Esophagus (tissue), 2 donors: Measurements from ENCODE around the gene FDXACB1. TPM values are rescaled to one million over a fixed set of nuclear protein-coding genes. Genes with fewer than 3 reads are reported as not detected.

Source experiments
- H3K27ac ChIP-seq, 2 donors: one replicate each; pipeline ENCODE4 v1.5.1; 2013; ENCODE audit warnings: low read depth in 2 of 2, mild to moderate bottlenecking in 2 of 2, inconsistent platforms in 1 of 2, low read length in 1 of 2, moderate library complexity in 1 of 2
- H3K27me3 ChIP-seq, 2 donors: one replicate each; pipeline ENCODE4 v1.6.1; 2013; ENCODE audit warnings: low read length in 2 of 2, control low read depth in 1 of 2, mild to moderate bottlenecking in 1 of 2; ENCODE audit not compliant: insufficient read depth in 2 of 2, control insufficient read depth in 1 of 2
- H3K36me3 ChIP-seq, 2 donors: one replicate each; pipeline ENCODE4 v1.6.1; 2013; ENCODE audit warnings: low read length in 1 of 2; ENCODE audit not compliant: control insufficient read depth in 2 of 2, insufficient read depth in 2 of 2
- H3K4me1 ChIP-seq, 2 donors: one replicate each; pipeline ENCODE4 v1.6.1; 2013; ENCODE audit warnings: low read length in 1 of 2; ENCODE audit not compliant: control insufficient read depth in 2 of 2, insufficient read depth in 2 of 2
- H3K4me3 ChIP-seq, 2 donors: one replicate each; pipeline ENCODE4 v1.5.1; 2013; ENCODE audit warnings: low read length in 2 of 2, mild to moderate bottlenecking in 2 of 2, low read depth in 1 of 2, moderate library complexity in 1 of 2
- H3K9me3 ChIP-seq, 2 donors: one replicate each; pipeline ENCODE4 v1.6.1; 2013; ENCODE audit warnings: mild to moderate bottlenecking in 2 of 2, low read depth in 1 of 2, low read length in 1 of 2, moderate library complexity in 1 of 2; ENCODE audit not compliant: control insufficient read depth in 2 of 2, insufficient read depth in 1 of 2
- WGBS, 2 donors: extraction: QIAGEN DNeasy Blood & Tissue Kit; methylation state at CpG; one replicate each; pipeline ENCODE4 v1.1.7; 2013; 5-methylcytosine and 5-hydroxymethylcytosine counted together
- polyA plus RNA-seq, 2 donors: library from polyadenylated mRNA; stranded (reverse); fragments of 200-250 nt; gene quantifications; one replicate each; pipeline ENCODE4 v1.2.3, GENCODE V29; 2013
- donor health status: healthy with polysubstance abuse.
- donor health status: Bipolar disorder and iron deficiency.

FDXACB1 gene
- polyA plus RNA-seq, 2 donors = 1.1 to 1.3 TPM

DNA sequence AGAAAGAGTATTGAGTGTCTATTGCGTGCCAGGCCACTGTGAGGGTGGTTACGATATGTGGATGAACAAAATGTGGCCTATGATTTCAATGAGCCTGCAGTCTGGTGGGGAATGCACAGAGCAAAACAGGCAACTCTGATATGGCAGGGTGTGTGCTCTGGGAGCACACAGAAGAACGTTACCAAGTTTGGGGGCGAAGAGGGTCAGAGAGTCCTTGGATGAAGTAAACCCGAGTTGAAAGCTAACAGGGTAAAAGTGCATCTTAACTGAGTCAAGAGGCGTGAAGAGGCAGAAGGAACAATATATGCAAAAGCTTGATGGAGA, 634 bp upstream of the FDXACB1 start:
- H3K27me3 ChIP-seq = no peaks in the 10 kb centered on the region
- WGBS, 2 donors = 26 to 37% methylated on average over 6 of the region's 6 CpGs
- peaks cover 0 to 2% of the 10 kb centered on the region in 2 donors for H3K4me1 ChIP-seq
- H3K27ac ChIP-seq = peak overlapping the region; percentile 97 to 100
- no peaks in the 10 kb centered on the region for H3K9me3 ChIP-seq
- no peaks in the 10 kb centered on the region for H3K36me3 ChIP-seq
- H3K4me3 ChIP-seq = peak overlapping the region; percentile 65

DNA sequence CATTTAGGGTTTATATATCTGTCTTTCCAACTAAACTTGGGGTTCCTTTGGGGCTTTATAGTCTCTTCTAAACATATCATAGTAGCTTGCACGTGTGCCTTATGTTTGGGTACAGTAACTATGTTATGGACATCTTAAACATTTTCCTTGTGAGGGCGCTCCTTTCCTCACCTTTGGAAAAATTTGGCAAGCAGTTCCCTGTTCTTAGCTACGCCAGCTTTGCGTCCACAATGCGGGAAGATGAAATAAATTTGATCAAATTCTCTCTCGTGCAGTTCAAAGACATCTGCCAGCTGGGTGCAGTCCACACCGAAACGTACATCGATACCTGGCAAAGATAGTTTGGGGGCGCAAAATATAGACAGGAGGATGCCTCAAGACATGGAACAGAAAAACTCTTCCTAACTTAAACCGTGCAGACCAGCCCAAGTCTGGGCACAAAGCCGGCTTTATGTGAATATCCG, 548 bp downstream of the FDXACB1 start:
- H3K4me3 ChIP-seq = peak overlapping the region; percentile 65
- peak overlapping the region; percentile 97 to 100 for H3K27ac ChIP-seq
- H3K27me3 ChIP-seq = no peaks in the 10 kb centered on the region
- no peaks in the 10 kb centered on the region for H3K36me3 ChIP-seq
- H3K4me1 ChIP-seq = peaks cover 0 to 2% of the 10 kb centered on the region in 2 donors
- 0% methylated on average over 13 of the region's 13 CpGs for WGBS, 2 donors
- no peaks in the 10 kb centered on the region for H3K9me3 ChIP-seq

DNA sequence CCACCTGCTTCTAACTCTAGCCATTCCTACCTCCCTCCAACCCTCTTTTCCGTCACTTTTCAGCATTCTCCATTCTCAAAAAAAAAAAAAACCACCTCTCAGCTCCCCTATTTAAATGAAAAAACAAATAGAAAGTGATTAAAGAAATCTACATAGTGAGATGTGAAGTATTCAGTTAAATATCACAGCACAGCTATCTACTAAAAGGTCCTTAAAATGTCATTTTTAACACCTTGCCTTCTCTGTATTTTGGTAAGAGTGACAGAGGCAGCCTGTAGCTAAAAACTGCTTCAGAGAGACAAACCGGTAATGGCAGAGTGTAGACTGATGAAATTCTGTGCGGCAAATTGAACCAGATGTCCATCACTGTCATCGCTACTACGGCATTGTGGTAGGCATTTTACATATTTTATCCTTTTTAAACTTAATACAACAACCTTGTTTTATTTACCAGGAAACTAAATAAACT, 7.2 kb downstream of the FDXACB1 start:
- Histone ChIP-seq H3K4me3 (peak overlapping the region; percentile 87 to 99), H3K36me3 (peaks cover 0 to 2% of the 10 kb centered on the region in 2 donors), H3K9me3 (no peaks in the 10 kb centered on the region), H3K27ac (peak overlapping the region; percentile 88 to 89), H3K27me3 (no peaks in the 10 kb centered on the region), H3K4me1 (no peaks in the 10 kb centered on the region)
- 57 to 60% methylated on average over 5 of the region's 5 CpGs for WGBS, 2 donors

DNA sequence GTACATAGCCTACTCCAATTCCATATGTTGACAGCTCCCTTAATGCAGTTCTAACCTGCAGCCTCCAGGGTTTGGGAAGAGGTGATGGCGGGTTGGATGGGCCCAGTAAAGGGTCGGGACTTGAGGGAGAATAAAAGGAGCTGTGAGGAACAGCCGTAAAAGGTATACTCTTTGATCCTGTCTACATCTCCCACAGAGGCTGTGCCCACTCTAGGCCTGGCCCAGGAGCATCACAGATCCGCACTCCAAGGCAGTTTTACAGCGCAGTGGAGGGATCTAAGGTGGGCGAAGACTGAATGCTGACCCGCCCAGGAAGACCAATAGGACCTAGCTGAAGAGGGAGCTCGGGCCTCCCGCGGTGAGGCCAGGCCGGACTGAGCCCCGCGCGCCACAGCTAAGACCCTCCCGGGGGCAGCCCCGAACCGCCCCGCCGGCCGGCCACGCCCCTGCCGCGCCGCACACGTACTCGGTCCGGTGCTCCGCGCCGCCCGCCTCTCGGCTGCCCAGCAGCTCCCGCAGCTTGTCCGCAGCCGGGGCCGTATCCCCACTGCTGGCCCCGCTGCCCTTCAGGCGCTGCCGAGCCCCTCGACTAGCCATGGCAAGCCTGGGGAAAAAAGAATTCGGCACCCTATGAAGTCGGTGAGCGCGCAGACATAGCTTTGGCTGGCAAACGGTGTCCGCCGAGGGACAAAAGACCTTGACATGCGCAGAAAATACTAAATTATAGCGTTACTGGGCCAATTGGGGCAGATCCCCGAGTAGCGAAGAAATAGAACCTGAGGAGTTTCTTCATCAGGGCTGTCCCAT, 7.9 kb downstream of the FDXACB1 start, which contains the start of gene ALG9:
ALG9 (minus strand) TSS at position 696 of the 807 bp plus-strand sequence; CDS start at position 597, 99 bp downstream.
- 0% methylated on average over 41 to 51 of the region's 51 CpGs for WGBS, 2 donors
- Histone ChIP-seq H3K4me1 (no peaks in the 10 kb centered on the region), H3K9me3 (no peaks in the 10 kb centered on the region), H3K27me3 (no peaks in the 10 kb centered on the region), H3K36me3 (peaks cover 0 to 2% of the 10 kb centered on the region in 2 donors), H3K27ac (peak within 1 kb of the TSS; percentile 88 to 89), H3K4me3 (peak within 1 kb of the TSS; percentile 87 to 99)

DNA sequence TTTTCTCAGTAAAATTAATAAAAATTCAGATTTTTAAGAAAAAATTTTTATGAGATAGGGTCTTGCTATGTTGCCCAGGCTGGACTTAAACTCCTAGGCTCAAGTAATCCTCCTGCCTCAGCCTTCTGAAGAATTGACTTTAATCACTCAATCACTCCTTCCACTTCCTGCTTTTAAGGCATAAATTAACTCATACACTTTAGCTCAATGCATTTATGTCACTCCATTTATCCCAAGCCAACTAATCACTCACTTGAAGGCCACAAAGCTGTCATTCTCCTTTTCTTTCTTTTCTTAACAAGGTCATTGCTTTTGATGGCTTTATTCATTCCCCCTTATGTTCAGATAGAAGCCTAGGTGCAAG, 8.5 kb downstream of the FDXACB1 start:
- H3K9me3 ChIP-seq = no peaks in the 10 kb centered on the region
- peaks cover 0 to 2% of the 10 kb centered on the region in 2 donors for H3K36me3 ChIP-seq
- peak overlapping the region; percentile 88 to 89 for H3K27ac ChIP-seq
- H3K4me1 ChIP-seq = no peaks in the 10 kb centered on the region
- H3K27me3 ChIP-seq = no peaks in the 10 kb centered on the region
- peak overlapping the region; percentile 87 to 99 for H3K4me3 ChIP-seq

DNA sequence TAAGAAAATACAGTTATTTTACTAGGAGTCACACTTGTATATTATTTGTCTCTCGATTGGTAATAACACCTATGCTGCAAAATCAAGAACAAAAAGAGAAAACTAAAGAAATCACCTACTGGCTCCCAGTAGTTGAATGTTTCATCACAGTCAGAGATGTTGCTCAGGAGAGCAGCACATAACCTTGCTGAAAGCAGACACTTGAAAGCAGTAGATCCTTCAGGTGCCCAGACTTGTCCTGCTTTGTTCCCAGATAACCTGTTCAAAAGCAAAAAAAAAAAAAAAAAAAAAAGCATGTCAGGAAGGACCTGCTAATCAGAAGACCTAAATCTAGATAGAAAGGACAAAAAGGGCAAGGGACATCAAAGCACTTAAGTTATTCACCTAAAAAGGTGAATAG, 8.9 kb downstream of the FDXACB1 start:
- 45 to 69% methylated on average over 1 of the region's 1 CpG for WGBS, 2 donors
- Histone ChIP-seq H3K4me1 (no peaks in the 10 kb centered on the region), H3K9me3 (no peaks in the 10 kb centered on the region), H3K27me3 (no peaks in the 10 kb centered on the region), H3K36me3 (peaks cover 0 to 2% of the 10 kb centered on the region in 2 donors), H3K4me3 (no peak overlapping the region), H3K27ac (no peak overlapping the region)

DNA sequence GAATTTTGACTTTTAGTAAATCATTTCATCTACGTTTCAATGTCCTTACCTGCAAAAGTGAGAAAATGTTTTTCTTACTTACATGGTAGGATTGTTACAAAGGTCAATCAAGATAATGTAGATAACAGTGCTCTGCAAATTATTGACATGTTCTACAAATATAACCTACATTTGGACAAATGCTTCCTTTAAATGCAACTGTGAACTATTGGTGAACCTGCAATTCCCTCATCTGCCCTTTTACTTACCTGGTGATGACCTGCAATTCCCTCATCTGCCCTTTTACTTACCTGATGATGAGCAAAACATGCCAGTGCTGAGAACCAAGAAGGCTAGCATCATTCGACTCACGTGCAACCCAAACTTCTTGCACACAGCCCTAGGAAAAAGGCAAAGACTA, 18.7 kb downstream of the FDXACB1 start:
- WGBS, 2 donors = 90 to 94% methylated on average over 3 of the region's 3 CpGs
- Histone ChIP-seq H3K27me3 (no peaks in the 10 kb centered on the region), H3K9me3 (no peaks in the 10 kb centered on the region), H3K36me3 (peaks cover 4 to 8% of the 10 kb centered on the region in 2 donors), H3K4me3 (no peak overlapping the region), H3K27ac (no peak overlapping the region), H3K4me1 (no peaks in the 10 kb centered on the region)

DNA sequence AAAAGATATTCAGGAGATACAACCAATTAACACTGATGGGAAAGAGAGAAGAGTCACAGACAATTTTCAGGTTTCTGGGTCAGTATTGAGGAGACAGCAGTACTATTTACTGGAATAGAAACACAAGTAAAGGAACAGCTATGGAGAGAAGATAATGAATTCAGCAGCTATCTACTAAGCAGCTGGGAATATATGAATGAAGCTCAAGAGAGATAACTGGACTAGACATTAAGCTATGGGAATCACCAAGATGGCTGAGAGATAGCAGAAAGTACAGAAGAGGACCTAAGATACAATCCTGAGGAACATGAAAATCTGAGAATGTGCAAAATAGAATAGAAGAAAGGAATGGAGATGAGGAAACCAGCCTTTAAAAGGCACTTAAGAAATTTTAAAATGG, 23.5 kb downstream of the FDXACB1 start:
- H3K4me3 ChIP-seq = no peak overlapping the region
- H3K9me3 ChIP-seq = no peaks in the 10 kb centered on the region
- peaks cover 4 to 6% of the 10 kb centered on the region in 2 donors for H3K36me3 ChIP-seq
- no peaks in the 10 kb centered on the region for H3K27me3 ChIP-seq
- no peak overlapping the region for H3K27ac ChIP-seq
- H3K4me1 ChIP-seq = no peaks in the 10 kb centered on the region

DNA sequence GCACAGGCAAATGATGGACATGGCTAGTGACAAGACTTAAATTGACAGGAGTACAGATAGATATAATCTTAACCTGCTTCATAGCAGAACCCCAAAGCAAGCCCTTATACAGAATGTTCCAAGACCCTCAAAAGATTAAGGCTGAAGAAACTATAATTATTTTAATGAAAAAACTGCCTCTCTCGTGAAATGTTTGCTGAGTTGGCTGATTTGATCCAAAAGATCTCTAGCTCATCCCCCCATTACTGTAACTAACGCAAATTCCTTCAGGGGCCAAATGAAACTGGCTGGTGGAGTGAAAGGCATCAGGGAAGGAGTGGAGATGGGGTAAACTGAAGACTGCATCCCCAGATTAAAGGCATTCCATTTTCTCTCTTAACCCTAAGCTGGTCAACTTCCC, 26.9 kb downstream of the FDXACB1 start:
- Histone ChIP-seq H3K4me1 (no peaks in the 10 kb centered on the region), H3K4me3 (no peak overlapping the region), H3K27me3 (no peaks in the 10 kb centered on the region), H3K27ac (no peak overlapping the region), H3K9me3 (no peaks in the 10 kb centered on the region), H3K36me3 (peaks cover 0 to 3% of the 10 kb centered on the region in 2 donors)
- WGBS, 2 donors = 79% methylated on average over 2 of the region's 2 CpGs

DNA sequence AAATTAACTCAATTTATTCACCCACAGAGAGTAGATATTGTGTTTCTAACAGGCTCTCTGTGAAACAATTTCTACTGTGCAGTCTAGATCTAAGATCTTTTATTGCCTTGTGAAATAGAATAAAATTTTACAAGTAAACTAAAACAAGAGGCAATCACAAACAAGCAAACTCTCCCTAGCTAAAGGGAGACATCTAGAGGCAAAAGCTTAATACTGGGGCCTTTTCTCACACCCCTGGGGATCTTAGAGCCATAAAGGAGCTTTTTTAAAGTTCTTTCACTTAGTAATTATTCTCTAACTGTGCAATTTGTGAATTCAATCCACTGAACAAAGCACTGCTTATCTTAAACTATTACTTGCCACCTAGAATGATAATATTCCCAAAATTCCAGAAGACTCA, 27.3 kb downstream of the FDXACB1 start:
- no peaks in the 10 kb centered on the region for H3K9me3 ChIP-seq
- no peaks in the 10 kb centered on the region for H3K4me1 ChIP-seq
- H3K27me3 ChIP-seq = no peaks in the 10 kb centered on the region
- H3K27ac ChIP-seq = no peak overlapping the region
- no peak overlapping the region for H3K4me3 ChIP-seq
- H3K36me3 ChIP-seq = peaks cover 0 to 4% of the 10 kb centered on the region in 2 donors
